GM10248 (cell line): Measurements from ENCODE around the gene SLC50A1.
"Not testable (repeated sequence)": the region's sequence is repeated elsewhere in the genome, so short reads cannot be mapped to it uniquely, and the experiment has no call there.

ENCODE experiments used
- CTCF ChIA-PET: fragments of 300-600 bp; sonication (Branson Sonifier 250); formaldehyde crosslinking; extraction: SDS; loops from one replicate; lab custom pipeline; 2021; ENCODE audit warnings: antibody characterized with exemption; lab: Yijun Ruan, JAX
- POLR2A ChIA-PET: fragments of 350-650 bp; sonication (Branson Sonifier 250); formaldehyde crosslinking; extraction: SDS; loops from one replicate; lab custom pipeline; 2020; ENCODE audit warnings: antibody characterized with exemption; lab: Yijun Ruan, JAX
- DNase-seq: peaks from one replicate; pipeline ENCODE4 v3.0.0; 2012; ENCODE audit errors: extremely low spot score
- CTCF ChIP-seq: IDR thresholded peaks from 2 replicates; pipeline ENCODE4 v1.5.1; 2012; ENCODE audit warnings: mild to moderate bottlenecking, low read depth; ENCODE audit errors: extremely low read depth, missing control alignments, control extremely low read depth

The SLC50A1 gene

GRCh38 chr1:155139895-155140629, 4.4 kb downstream of the SLC50A1 start, which contains the start of gene DPM3:
Gene DPM3 (minus strand): TSS chr1:155140531. CDS start chr1:155140240, 291 bp downstream.
- no peak for TF ChIP-seq CTCF
- peak; percentile 91 for DNase-seq
- ChIA-PET POLR2A (interaction anchor here (1.0 kb wide), 1 partner anchor 33 kb away, joined by 3 read pairs; the partner anchor contains the start of gene KRTCAP2), CTCF (interaction anchor here (1.0 to 1.1 kb wide), 2 partner anchors 28 to 55 kb away, joined by 4 to 6 read pairs; no protein-coding TSS in a partner anchor)

- DNase-seq: no peak
- ChIA-PET POLR2A (interaction anchor here (1.0 kb wide), 1 partner anchor 32 kb away, joined by 3 read pairs; the partner anchor contains the start of gene KRTCAP2), CTCF (interaction anchor here (1.0 to 1.1 kb wide), 2 partner anchors 27 to 56 kb away, joined by 4 to 6 read pairs; no protein-coding TSS in a partner anchor)
- TF ChIP-seq CTCF: no peak
Observed at GRCh38 chr1:155140630-155140953, 4.9 kb downstream of the SLC50A1 start.

GRCh38 chr1:155141749-155142148, 6.1 kb downstream of the SLC50A1 start:
- ChIA-PET CTCF (interaction anchor here (1.1 to 2.1 kb wide), 4 partner anchors 27 to 56 kb away, joined by 3 to 9 read pairs (median 5); partner anchors contain the start of gene KRTCAP2), POLR2A (no interaction called here)
- DNase-seq: no peak
- no peak for TF ChIP-seq CTCF

- TF ChIP-seq CTCF: no peak
- POLR2A ChIA-PET: no interaction called here
- CTCF ChIA-PET: interaction anchor here (1.2 to 3.6 kb wide), 8 partner anchors 8 to 60 kb away, joined by 3 to 24 read pairs (median 8); partner anchors contain the start of gene KRTCAP2
- DNase-seq: no peak
Observed at GRCh38 chr1:155145491-155145890, 9.8 kb downstream of the SLC50A1 start.

- CTCF ChIA-PET: interaction anchor here (1.0 to 3.2 kb wide), 4 partner anchors 11 to 65 kb away, joined by 3 to 13 read pairs (median 8); partner anchors contain the start of gene KRTCAP2
- DNase-seq, POLR2A ChIA-PET: not testable (repeated sequence)
Observed at GRCh38 chr1:155155996-155156643, 20.5 kb downstream of the SLC50A1 start.

GRCh38 chr1:155158991-155159390, 23.3 kb downstream of the SLC50A1 start:
- TF ChIP-seq CTCF: no peak
- ChIA-PET POLR2A (no interaction called here), CTCF (interaction anchor here (0.9 kb wide), 1 partner anchor 67 kb away, joined by 3 read pairs; no protein-coding TSS in a partner anchor)
- DNase-seq: no peak

- CTCF ChIA-PET: no interaction called here
- no peak for DNase-seq
- no peak for TF ChIP-seq CTCF
- POLR2A ChIA-PET: no interaction called here
Observed at GRCh38 chr1:155160128-155160527, 24.5 kb downstream of the SLC50A1 start.

- ChIA-PET CTCF (interaction anchor here (2.4 to 9.6 kb wide), 3 partner anchors 11 to 77 kb away, joined by 10 to 184 read pairs (median 21); partner anchors contain the start of genes KRTCAP2 and TRIM46), POLR2A (interaction anchor here (0.7 kb wide), 1 partner anchor 71 kb away, joined by 7 read pairs; no protein-coding TSS in a partner anchor)
- DNase-seq: not testable (repeated sequence)
Observed at GRCh38 chr1:155162631-155163030, 27.0 kb downstream of the SLC50A1 start.

- CTCF ChIA-PET: interaction anchor here (2.4 to 9.6 kb wide), 3 partner anchors 10 to 78 kb away, joined by 10 to 184 read pairs (median 21); partner anchors contain the start of genes KRTCAP2 and TRIM46
- POLR2A ChIA-PET, DNase-seq: not testable (repeated sequence)
Observed at GRCh38 chr1:155163785-155164184, 28.1 kb downstream of the SLC50A1 start.

- ChIA-PET CTCF (interaction anchor here (2.4 to 9.6 kb wide), 4 partner anchors 9 to 79 kb away, joined by 10 to 184 read pairs (median 25); partner anchors contain the start of genes KRTCAP2 and TRIM46), POLR2A (interaction anchor here (0.6 kb wide), 1 partner anchor 73 kb away, joined by 4 read pairs; no protein-coding TSS in a partner anchor)
- not testable (repeated sequence) for DNase-seq
Observed at GRCh38 chr1:155164625-155165024, 29.0 kb downstream of the SLC50A1 start.
